Calu3 (cell line): ENCODE results near the gene LRRC30. TPM values are rescaled to one million over a fixed set of nuclear protein-coding genes. Genes with fewer than 3 reads are reported as not detected.

Source experiments
- Bru-seq: library from RNA; stranded (reverse); fragments of 400-500 nt; gene quantifications from one replicate; lab custom pipeline; 2021; lab: Mats Ljungman, UMichigan
- BruChase-seq, 2 experiments: library from RNA; stranded (reverse); fragments of 400-500 nt; gene quantifications; one replicate each; lab custom pipeline; 2021; lab: Mats Ljungman, UMichigan
- BruUV-seq: library from RNA; stranded (reverse); fragments of 400-500 nt; replicated peaks from 2 replicates; lab custom pipeline; 2021; lab: Mats Ljungman, UMichigan
- CTCF ChIA-PET: fragments of 300-600 bp; sonication (Branson Sonifier 250); formaldehyde crosslinking; loops from one replicate; lab custom pipeline; 2022; ENCODE audit warnings: antibody characterized with exemption; lab: Charles Lee
- DNase-seq: peaks from one replicate; pipeline ENCODE4 v3.0.0; 2022
- H3K27ac Mint-ChIP-seq: one replicate; pipeline ENCODE4 v1.8.0; 2022; ENCODE audit warnings: mixed read lengths; ENCODE audit not compliant: unreplicated experiment
- H3K27me3 Mint-ChIP-seq: one replicate; pipeline ENCODE4 v1.8.0; 2022; ENCODE audit warnings: mixed read lengths; ENCODE audit not compliant: unreplicated experiment
- H3K36me3 Mint-ChIP-seq: one replicate; pipeline ENCODE4 v1.8.0; 2022; ENCODE audit warnings: mild to moderate bottlenecking, moderate library complexity, mixed read lengths; ENCODE audit not compliant: insufficient read depth, unreplicated experiment
- H3K4me1 Mint-ChIP-seq: one replicate; pipeline ENCODE4 v1.8.0; 2022; ENCODE audit warnings: mild to moderate bottlenecking, low read depth, mixed read lengths; ENCODE audit not compliant: unreplicated experiment
- H3K4me3 Mint-ChIP-seq: one replicate; pipeline ENCODE4 v1.8.0; 2022; ENCODE audit warnings: mild to moderate bottlenecking, low read depth, moderate library complexity, mixed read lengths; ENCODE audit not compliant: unreplicated experiment
- H3K9me3 Mint-ChIP-seq: one replicate; pipeline ENCODE4 v1.8.0; 2022; ENCODE audit warnings: low read depth, mixed read lengths; ENCODE audit not compliant: unreplicated experiment
- intact Hi-C: fragments of 100-400 bp; cut with micrococcal nuclease; formaldehyde crosslinking; loops from one replicate; pipeline ENCODE4 v1.10.0; 2022; ENCODE audit not compliant: unreplicated experiment
- long read RNA-seq: library from polyadenylated mRNA; stranded (forward); transcript quantifications from one replicate; pipeline ENCODE4 v2.0.0, GENCODE V29; 2022
- total RNA-seq: library from RNA; stranded (reverse); gene quantifications from 2 replicates; pipeline ENCODE4 v1.2.3, GENCODE V29; 2022
- TF ChIP-seq, protein P1 (sequence below): fragments of 200-600 bp; IDR thresholded peaks from one replicate; pipeline ENCODE4 v1.8.0; 2022; ENCODE audit warnings: antibody characterized with exemption; ENCODE audit not compliant: unreplicated experiment

LRRC30 gene
- total RNA-seq = not detected in 2 replicates
- not detected for Bru-seq, nascent RNA
- BruChase-seq, experiment 1, labeled RNA remaining after a 6-hour chase = not detected
- BruChase-seq, experiment 2, labeled RNA remaining after a 2-hour chase = not detected
- long read RNA-seq = 0 reads

- Mint-ChIP-seq H3K4me1 (no peaks in the 10 kb centered on the region), H3K27ac (no peak within 1 kb of the TSS), H3K36me3 (no peaks in the 10 kb centered on the region), H3K27me3 (peaks cover 67% of the 10 kb centered on the region), H3K9me3 (no peaks in the 10 kb centered on the region), H3K4me3 (no peak within 1 kb of the TSS)
- BruUV-seq = no TSS peak
- DNase-seq = no peak
- intact Hi-C loops = no loop called here
- CTCF ChIA-PET = interaction anchor here (0.6 kb wide), 2 partner anchors 672 to 1709 kb away, joined by 3 read pairs; no protein-coding TSS in a partner anchor
- TF ChIP-seq, protein P1, sequence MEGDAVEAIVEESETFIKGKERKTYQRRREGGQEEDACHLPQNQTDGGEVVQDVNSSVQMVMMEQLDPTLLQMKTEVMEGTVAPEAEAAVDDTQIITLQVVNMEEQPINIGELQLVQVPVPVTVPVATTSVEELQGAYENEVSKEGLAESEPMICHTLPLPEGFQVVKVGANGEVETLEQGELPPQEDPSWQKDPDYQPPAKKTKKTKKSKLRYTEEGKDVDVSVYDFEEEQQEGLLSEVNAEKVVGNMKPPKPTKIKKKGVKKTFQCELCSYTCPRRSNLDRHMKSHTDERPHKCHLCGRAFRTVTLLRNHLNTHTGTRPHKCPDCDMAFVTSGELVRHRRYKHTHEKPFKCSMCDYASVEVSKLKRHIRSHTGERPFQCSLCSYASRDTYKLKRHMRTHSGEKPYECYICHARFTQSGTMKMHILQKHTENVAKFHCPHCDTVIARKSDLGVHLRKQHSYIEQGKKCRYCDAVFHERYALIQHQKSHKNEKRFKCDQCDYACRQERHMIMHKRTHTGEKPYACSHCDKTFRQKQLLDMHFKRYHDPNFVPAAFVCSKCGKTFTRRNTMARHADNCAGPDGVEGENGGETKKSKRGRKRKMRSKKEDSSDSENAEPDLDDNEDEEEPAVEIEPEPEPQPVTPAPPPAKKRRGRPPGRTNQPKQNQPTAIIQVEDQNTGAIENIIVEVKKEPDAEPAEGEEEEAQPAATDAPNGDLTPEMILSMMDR = no peak
Measured at GRCh38 chr18:7230626-7231349, at the start of gene LRRC30. TSS of gene LRRC30 (plus strand) at chr18:7231089. CDS start at chr18:7231139, 50 bp downstream.

DNA sequence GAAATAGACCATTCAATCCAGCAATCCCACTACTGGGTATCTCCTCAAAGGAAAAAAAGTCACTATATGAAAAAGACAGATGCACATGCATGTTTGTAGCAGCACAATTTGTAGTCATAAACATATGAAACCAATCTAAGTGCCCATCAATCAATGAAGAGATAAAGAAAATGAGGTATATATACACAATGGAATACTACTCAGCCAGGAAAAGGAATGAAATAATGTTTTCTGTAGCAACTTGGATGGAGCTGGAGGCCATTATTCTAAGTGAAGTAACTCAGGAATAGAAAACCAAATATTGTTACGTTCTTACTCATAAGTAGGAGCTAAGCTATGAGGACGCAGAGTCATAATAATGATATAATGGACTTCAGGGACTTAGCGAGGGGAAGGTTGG, 45.2 kb upstream of the LRRC30 start:
- H3K27ac Mint-ChIP-seq = no peak overlapping the region
- no peaks in the 10 kb centered on the region for H3K4me1 Mint-ChIP-seq
- intact Hi-C loops = no loop called here
- H3K36me3 Mint-ChIP-seq = no peaks in the 10 kb centered on the region
- TF ChIP-seq, protein P1 = no peak
- peaks cover 55% of the 10 kb centered on the region for H3K27me3 Mint-ChIP-seq
- H3K4me3 Mint-ChIP-seq = no peak overlapping the region
- CTCF ChIA-PET = no interaction called here
- H3K9me3 Mint-ChIP-seq = peaks cover 6% of the 10 kb centered on the region
- no TSS peak for BruUV-seq
- no peak for DNase-seq

DNA sequence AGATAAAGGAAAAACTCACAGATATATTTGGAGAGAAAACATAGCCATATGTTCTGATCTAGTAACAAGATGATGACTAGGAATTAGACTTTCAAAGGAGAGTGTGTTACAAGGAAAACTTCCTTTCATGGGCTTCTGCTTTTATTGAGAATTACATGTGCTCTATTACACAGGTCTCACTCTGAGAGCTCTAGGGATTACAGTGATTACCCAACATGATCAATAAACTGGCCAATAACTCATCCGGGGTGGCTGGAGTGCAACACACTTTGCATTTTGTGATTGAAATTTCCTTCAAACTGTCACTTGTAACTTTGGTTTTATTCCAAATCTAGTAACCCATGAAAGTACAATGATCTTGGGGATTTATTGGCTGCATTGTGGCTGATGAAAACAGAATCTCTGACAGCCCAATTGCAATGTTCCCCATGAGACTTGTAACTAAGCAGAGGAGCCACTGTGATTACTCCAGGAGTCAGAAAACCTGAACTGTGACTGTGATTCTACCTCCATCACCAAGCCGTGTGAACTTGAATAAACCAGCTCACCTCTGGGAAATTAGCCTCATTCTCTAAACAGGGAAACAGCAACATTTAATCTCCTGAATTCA, 40.2 kb upstream of the LRRC30 start:
- Mint-ChIP-seq H3K27ac (no peak overlapping the region), H3K9me3 (peaks cover 3% of the 10 kb centered on the region), H3K36me3 (no peaks in the 10 kb centered on the region), H3K27me3 (peaks cover 26% of the 10 kb centered on the region), H3K4me3 (no peak overlapping the region), H3K4me1 (no peaks in the 10 kb centered on the region)
- intact Hi-C loops = no loop called here
- BruUV-seq = no TSS peak
- DNase-seq = no peak
- TF ChIP-seq, protein P1 = no peak
- CTCF ChIA-PET = no interaction called here

DNA sequence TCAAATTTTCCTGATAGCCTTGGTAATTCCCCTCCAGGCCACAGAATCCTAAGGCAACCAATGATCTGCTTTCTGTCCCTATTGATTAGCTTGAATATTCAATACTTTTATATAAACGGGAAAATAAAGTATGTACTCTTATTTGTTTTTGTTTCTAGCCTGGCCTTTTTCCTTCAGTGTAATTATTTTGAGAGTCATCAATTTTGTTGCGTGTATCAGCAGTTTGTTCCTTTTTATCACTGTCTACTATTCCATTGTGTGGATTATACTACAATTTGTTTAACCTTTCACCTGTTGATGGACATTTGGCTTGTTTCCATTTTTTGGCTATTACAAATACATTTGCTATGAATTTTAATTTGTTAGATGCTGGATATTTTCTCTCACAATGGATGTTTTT, 39.2 kb upstream of the LRRC30 start:
- no TSS peak for BruUV-seq
- Mint-ChIP-seq H3K36me3 (no peaks in the 10 kb centered on the region), H3K4me1 (no peaks in the 10 kb centered on the region), H3K27ac (no peak overlapping the region), H3K27me3 (peaks cover 30% of the 10 kb centered on the region), H3K9me3 (no peaks in the 10 kb centered on the region), H3K4me3 (no peak overlapping the region)
- intact Hi-C loops = no loop called here
- DNase-seq = no peak
- TF ChIP-seq, protein P1 = no peak
- CTCF ChIA-PET = no interaction called here
